ENCODE data around the gene THSD4. TPM values are rescaled to one million over a fixed set of nuclear protein-coding genes. Genes with fewer than 3 reads are reported as not detected.

Gene THSD4
- total RNA-seq, 1 donor from 2014 or later: 1.4 TPM

- DNase-seq (ENCODE audit: low read depth, low spot score): no peak
- Mint-ChIP-seq H3K9me3 (no peaks in the 10 kb centered on the region), H3K4me3 (no peak overlapping the region), H3K4me1 (peaks cover 26% of the 10 kb centered on the region), H3K27me3 (ENCODE audit: low read depth) (no peaks in the 10 kb centered on the region), H3K27ac (ENCODE audit: unreplicated experiment) (no peak overlapping the region), H3K36me3 (ENCODE audit: low read depth) (no peaks in the 10 kb centered on the region)
- no peak for TF ChIP-seq CTCF (conservative IDR thresholded peaks at IDR 0.05)
These were observed 511.9 kb downstream of the THSD4 start for GRCh38 chr15:71627188-71627587.

GRCh38 chr15:71627604-71628003 lies 512.3 kb downstream of the THSD4 start:
- no peak overlapping the region for H3K27ac Mint-ChIP-seq (ENCODE audit: unreplicated experiment)
- no peak for DNase-seq (ENCODE audit: low read depth, low spot score)
- no peaks in the 10 kb centered on the region for H3K9me3 Mint-ChIP-seq
- no peak for TF ChIP-seq CTCF (conservative IDR thresholded peaks at IDR 0.05)
- H3K4me1 Mint-ChIP-seq: peaks cover 26% of the 10 kb centered on the region
- H3K4me3 Mint-ChIP-seq: no peak overlapping the region
- H3K27me3 Mint-ChIP-seq (ENCODE audit: low read depth): no peaks in the 10 kb centered on the region
- H3K36me3 Mint-ChIP-seq (ENCODE audit: low read depth): no peaks in the 10 kb centered on the region

GRCh38 chr15:71628988-71629770 lies 513.9 kb downstream of the THSD4 start:
- no peaks in the 10 kb centered on the region for H3K27me3 Mint-ChIP-seq (ENCODE audit: low read depth)
- H3K4me1 Mint-ChIP-seq: peaks cover 26% of the 10 kb centered on the region
- H3K27ac Mint-ChIP-seq (ENCODE audit: unreplicated experiment): no peak overlapping the region
- no peak for TF ChIP-seq CTCF (conservative IDR thresholded peaks at IDR 0.05)
- no peak for DNase-seq (ENCODE audit: low read depth, low spot score)
- H3K36me3 Mint-ChIP-seq (ENCODE audit: low read depth): no peaks in the 10 kb centered on the region
- no peak overlapping the region for H3K4me3 Mint-ChIP-seq
- no peaks in the 10 kb centered on the region for H3K9me3 Mint-ChIP-seq

GRCh38 chr15:71629781-71630474 lies 514.7 kb downstream of the THSD4 start:
- no peak overlapping the region for H3K27ac Mint-ChIP-seq (ENCODE audit: unreplicated experiment)
- DNase-seq (ENCODE audit: low read depth, low spot score): no peak
- H3K36me3 Mint-ChIP-seq (ENCODE audit: low read depth): no peaks in the 10 kb centered on the region
- H3K27me3 Mint-ChIP-seq (ENCODE audit: low read depth): peaks cover 3% of the 10 kb centered on the region
- no peaks in the 10 kb centered on the region for H3K9me3 Mint-ChIP-seq
- no peak overlapping the region for H3K4me3 Mint-ChIP-seq
- H3K4me1 Mint-ChIP-seq: peaks cover 34% of the 10 kb centered on the region
- no peak for TF ChIP-seq CTCF (conservative IDR thresholded peaks at IDR 0.05)

GRCh38 chr15:71630475-71630809 lies 515.2 kb downstream of the THSD4 start:
- H3K36me3 Mint-ChIP-seq (ENCODE audit: low read depth): no peaks in the 10 kb centered on the region
- H3K27ac Mint-ChIP-seq (ENCODE audit: unreplicated experiment): peak overlapping the region; percentile 31
- H3K4me3 Mint-ChIP-seq: no peak overlapping the region
- no peak for DNase-seq (ENCODE audit: low read depth, low spot score)
- no peak for TF ChIP-seq CTCF (conservative IDR thresholded peaks at IDR 0.05)
- H3K9me3 Mint-ChIP-seq: no peaks in the 10 kb centered on the region
- H3K27me3 Mint-ChIP-seq (ENCODE audit: low read depth): peaks cover 3% of the 10 kb centered on the region
- peaks cover 39% of the 10 kb centered on the region for H3K4me1 Mint-ChIP-seq
